Osteoblast (primary cell): ENCODE measurements around the gene OSCAR. TPM values are rescaled to one million over a fixed set of nuclear protein-coding genes. Genes with fewer than 3 reads are reported as not detected.

ENCODE experiments used
- DNase-seq: peaks from one replicate; pipeline ENCODE4 v3.0.0; 2011; ENCODE audit warnings: low spot score, mixed read lengths; ENCODE audit not compliant: insufficient read length; ENCODE audit errors: missing footprints
- H2AFZ ChIP-seq: 2 replicates; pipeline ENCODE4 v1.6.0; 2011; ENCODE audit warnings: mild to moderate bottlenecking, low read length
- H3K27ac ChIP-seq: 2 replicates; pipeline ENCODE4 v1.5.1; 2011; ENCODE audit warnings: mild to moderate bottlenecking, low read depth, low read length, moderate library complexity
- H3K27me3 ChIP-seq: 2 replicates; pipeline ENCODE4 v1.6.0; 2012; ENCODE audit warnings: mild to moderate bottlenecking, control low read depth, inconsistent platforms, low read length, moderate library complexity; ENCODE audit not compliant: insufficient read depth
- H3K36me3 ChIP-seq: 2 replicates; pipeline ENCODE4 v1.5.1; 2011; ENCODE audit warnings: mild to moderate bottlenecking, low read length, control low read depth, moderate library complexity; ENCODE audit not compliant: insufficient read depth
- H3K4me1 ChIP-seq: 2 replicates; pipeline ENCODE4 v1.5.1; 2011; ENCODE audit warnings: mild to moderate bottlenecking, low read length, control low read depth, moderate library complexity; ENCODE audit not compliant: insufficient read depth
- H3K4me2 ChIP-seq: 2 replicates; pipeline ENCODE4 v1.6.0; 2011; ENCODE audit warnings: mild to moderate bottlenecking, low read length; ENCODE audit not compliant: insufficient read depth
- H3K4me3 ChIP-seq: fragments of 200-600 bp; sonication (generic); 3 replicates; pipeline ENCODE4 v1.5.1; 2012; ENCODE audit warnings: mild to moderate bottlenecking, low read length, inconsistent platforms; ENCODE audit not compliant: insufficient read depth
- H3K79me2 ChIP-seq: 2 replicates; pipeline ENCODE4 v1.6.0; 2012; ENCODE audit warnings: mild to moderate bottlenecking, low read length, control low read depth, inconsistent platforms; ENCODE audit not compliant: insufficient read depth
- H3K9me3 ChIP-seq: 2 replicates; pipeline ENCODE4 v1.5.1; 2011; ENCODE audit warnings: low read depth, low read length, control low read depth
- H4K20me1 ChIP-seq: 2 replicates; pipeline ENCODE4 v1.6.0; 2012; ENCODE audit warnings: mild to moderate bottlenecking, low read length, control low read depth; ENCODE audit not compliant: insufficient read depth
- CTCF ChIP-seq: IDR thresholded peaks from 2 replicates; pipeline ENCODE4 v1.5.1; 2011; ENCODE audit warnings: mild to moderate bottlenecking, low read depth, low read length, moderate library complexity; ENCODE audit errors: extremely low read depth
- total RNA-seq: library from RNA; depleted of rRNA; stranded (reverse); fragments of >200 nt; gene quantifications from 2 replicates; pipeline ENCODE4 v1.2.3, GENCODE V29; 2012

The OSCAR gene
- total RNA-seq, 1 donor: 0.36 TPM

- peak; percentile 94 for DNase-seq
- peak overlapping the region; percentile 85 for H3K4me3 ChIP-seq
- no peaks in the 10 kb centered on the region for H3K9me3 ChIP-seq
- H4K20me1 ChIP-seq: peaks cover 9% of the 10 kb centered on the region
- H3K36me3 ChIP-seq: peaks cover 24% of the 10 kb centered on the region
- H2AFZ ChIP-seq: peak overlapping the region; percentile 97
- peak overlapping the region; percentile 90 for H3K4me2 ChIP-seq
- TF ChIP-seq CTCF: no peak
- peaks cover 9% of the 10 kb centered on the region for H3K4me1 ChIP-seq
- H3K27me3 ChIP-seq: no peaks in the 10 kb centered on the region
- peaks cover 49% of the 10 kb centered on the region for H3K79me2 ChIP-seq
- peak overlapping the region; percentile 81 for H3K27ac ChIP-seq
Observed at GRCh38 chr19:54114340-54115108, 13.9 kb upstream of the OSCAR start.

- H3K4me2 ChIP-seq: no peak overlapping the region
- no peak overlapping the region for H2AFZ ChIP-seq
- no peak for DNase-seq
- peaks cover 4% of the 10 kb centered on the region for H3K4me1 ChIP-seq
- peaks cover 2% of the 10 kb centered on the region for H4K20me1 ChIP-seq
- TF ChIP-seq CTCF: no peak
- H3K27me3 ChIP-seq: no peaks in the 10 kb centered on the region
- no peak overlapping the region for H3K27ac ChIP-seq
- H3K36me3 ChIP-seq: peaks cover 44% of the 10 kb centered on the region
- H3K9me3 ChIP-seq: no peaks in the 10 kb centered on the region
- peaks cover 32% of the 10 kb centered on the region for H3K79me2 ChIP-seq
- no peak overlapping the region for H3K4me3 ChIP-seq
Observed at GRCh38 chr19:54109651-54110050, 9.0 kb upstream of the OSCAR start.

GRCh38 chr19:54108496-54108895, 7.9 kb upstream of the OSCAR start:
- Histone ChIP-seq H4K20me1 (peaks cover 2% of the 10 kb centered on the region), H3K79me2 (peaks cover 28% of the 10 kb centered on the region), H3K4me3 (no peak overlapping the region), H3K4me2 (no peak overlapping the region), H3K9me3 (no peaks in the 10 kb centered on the region), H3K36me3 (peaks cover 44% of the 10 kb centered on the region), H3K4me1 (peaks cover 1% of the 10 kb centered on the region), H3K27me3 (no peaks in the 10 kb centered on the region), H3K27ac (no peak overlapping the region), H2AFZ (no peak overlapping the region)
- TF ChIP-seq CTCF: no peak
- DNase-seq: peak; percentile 11

GRCh38 chr19:54107876-54108490, 7.4 kb upstream of the OSCAR start:
- H3K79me2 ChIP-seq: peaks cover 28% of the 10 kb centered on the region
- H4K20me1 ChIP-seq: peaks cover 2% of the 10 kb centered on the region
- H3K4me2 ChIP-seq: no peak overlapping the region
- no peak overlapping the region for H3K27ac ChIP-seq
- H3K4me3 ChIP-seq: no peak overlapping the region
- no peaks in the 10 kb centered on the region for H3K27me3 ChIP-seq
- peak; percentile 18 for DNase-seq
- no peak overlapping the region for H2AFZ ChIP-seq
- no peaks in the 10 kb centered on the region for H3K9me3 ChIP-seq
- peaks cover 44% of the 10 kb centered on the region for H3K36me3 ChIP-seq
- H3K4me1 ChIP-seq: peaks cover 5% of the 10 kb centered on the region
- no peak for TF ChIP-seq CTCF
